ENCODE data around the gene C5orf63.

C5orf63 gene

DNA sequence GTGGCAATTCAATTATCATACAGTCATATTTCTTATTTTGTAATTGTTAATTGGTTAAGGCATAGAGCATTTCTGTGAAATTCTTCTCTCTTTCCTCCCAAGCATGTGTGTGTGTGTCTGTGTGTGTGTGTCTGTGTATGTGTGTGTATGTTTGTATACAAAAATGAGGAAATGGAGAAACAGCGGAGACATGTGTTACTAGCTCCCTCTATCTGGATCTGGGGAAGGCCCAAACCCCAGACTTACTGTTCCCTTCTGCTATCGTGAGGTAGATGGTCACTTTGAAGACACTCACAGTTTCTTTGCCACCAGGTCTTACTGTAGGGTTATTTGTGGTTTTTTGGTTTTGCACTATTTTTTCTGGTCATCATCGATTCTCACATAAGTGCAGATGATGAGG lies 11.4 kb upstream of the C5orf63 start:
- TF ChIP-seq EZH2 (optimal IDR thresholded peaks at IDR 0.05; ENCODE audit: low read depth, low read length): no peak
- TF ChIP-seq, protein P1, sequence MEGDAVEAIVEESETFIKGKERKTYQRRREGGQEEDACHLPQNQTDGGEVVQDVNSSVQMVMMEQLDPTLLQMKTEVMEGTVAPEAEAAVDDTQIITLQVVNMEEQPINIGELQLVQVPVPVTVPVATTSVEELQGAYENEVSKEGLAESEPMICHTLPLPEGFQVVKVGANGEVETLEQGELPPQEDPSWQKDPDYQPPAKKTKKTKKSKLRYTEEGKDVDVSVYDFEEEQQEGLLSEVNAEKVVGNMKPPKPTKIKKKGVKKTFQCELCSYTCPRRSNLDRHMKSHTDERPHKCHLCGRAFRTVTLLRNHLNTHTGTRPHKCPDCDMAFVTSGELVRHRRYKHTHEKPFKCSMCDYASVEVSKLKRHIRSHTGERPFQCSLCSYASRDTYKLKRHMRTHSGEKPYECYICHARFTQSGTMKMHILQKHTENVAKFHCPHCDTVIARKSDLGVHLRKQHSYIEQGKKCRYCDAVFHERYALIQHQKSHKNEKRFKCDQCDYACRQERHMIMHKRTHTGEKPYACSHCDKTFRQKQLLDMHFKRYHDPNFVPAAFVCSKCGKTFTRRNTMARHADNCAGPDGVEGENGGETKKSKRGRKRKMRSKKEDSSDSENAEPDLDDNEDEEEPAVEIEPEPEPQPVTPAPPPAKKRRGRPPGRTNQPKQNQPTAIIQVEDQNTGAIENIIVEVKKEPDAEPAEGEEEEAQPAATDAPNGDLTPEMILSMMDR (IDR thresholded peaks at IDR 0.05; ENCODE audit: low read length): no peak
- no peak for TF ChIP-seq EZH2phosphoT487 (IDR thresholded peaks at IDR 0.05; ENCODE audit: low read length)
- H3K4me3 ChIP-seq (ENCODE audit: low read length): no peak overlapping the region
- H3K9me2 ChIP-seq (replicated peaks; ENCODE audit: insufficient read depth, low read length): no peaks in the 10 kb centered on the region
- H4K20me1 ChIP-seq (ENCODE audit: insufficient read depth, low read length): no peaks in the 10 kb centered on the region
- H2AFZ ChIP-seq (ENCODE audit: low read length): no peak overlapping the region
- no peaks in the 10 kb centered on the region for H3F3A ChIP-seq (ENCODE audit: insufficient read depth, low read length)
- no peaks in the 10 kb centered on the region for H3K36me3 ChIP-seq (replicated peaks; ENCODE audit: insufficient read depth, low read length)
- H3K9me3 ChIP-seq (replicated peaks; ENCODE audit: insufficient read depth, low read length): no peaks in the 10 kb centered on the region
- no peaks in the 10 kb centered on the region; the same call in 1 of the 2 replicates for H3K4me1 ChIP-seq (ENCODE audit: low read length)
- no peak overlapping the region for H3K4me2 ChIP-seq (ENCODE audit: low read depth, low read length)
- H3K9ac ChIP-seq (ENCODE audit: low read length): no peak overlapping the region
- no peak overlapping the region for H3K27ac ChIP-seq (ENCODE audit: low read length)
- no peaks in the 10 kb centered on the region for H3K79me2 ChIP-seq (ENCODE audit: low read length)
- no peaks in the 10 kb centered on the region for H3K27me3 ChIP-seq (replicated peaks; ENCODE audit: insufficient read depth, low read length)
- no peak for DNase-seq

DNA sequence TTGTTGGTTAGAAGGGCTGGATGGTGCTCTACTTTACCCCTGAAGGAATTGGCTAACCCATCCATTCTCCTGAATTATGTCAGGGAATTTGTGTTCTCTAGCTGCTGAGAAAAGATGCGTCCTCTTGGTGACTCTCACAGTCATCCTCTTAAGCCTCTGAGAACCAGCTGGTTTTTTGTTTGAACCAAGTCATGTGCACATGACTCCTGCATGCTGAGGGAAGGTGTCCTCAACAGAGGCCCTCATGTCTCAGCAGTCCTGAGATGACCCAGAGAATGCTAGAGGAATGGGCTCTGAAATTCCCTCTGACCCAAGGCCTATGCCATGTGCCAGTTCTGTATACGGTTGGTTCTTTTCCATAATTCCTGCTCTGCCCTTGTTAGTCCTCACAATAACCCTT lies 10.4 kb upstream of the C5orf63 start:
- Histone ChIP-seq H4K20me1 (ENCODE audit: insufficient read depth, low read length) (no peaks in the 10 kb centered on the region), H3K4me3 (ENCODE audit: low read length) (no peak overlapping the region), H3K9me3 (replicated peaks; ENCODE audit: insufficient read depth, low read length) (no peaks in the 10 kb centered on the region), H3K79me2 (ENCODE audit: low read length) (no peaks in the 10 kb centered on the region), H3K4me1 (ENCODE audit: low read length) (no peaks in the 10 kb centered on the region), H3K9me2 (replicated peaks; ENCODE audit: insufficient read depth, low read length) (no peaks in the 10 kb centered on the region), H3K4me2 (ENCODE audit: low read depth, low read length) (no peak overlapping the region), H3K36me3 (replicated peaks; ENCODE audit: insufficient read depth, low read length) (no peaks in the 10 kb centered on the region), H2AFZ (ENCODE audit: low read length) (no peak overlapping the region), H3F3A (ENCODE audit: insufficient read depth, low read length) (no peaks in the 10 kb centered on the region), H3K27ac (ENCODE audit: low read length) (no peak overlapping the region), H3K27me3 (replicated peaks; ENCODE audit: insufficient read depth, low read length) (no peaks in the 10 kb centered on the region), H3K9ac (ENCODE audit: low read length) (no peak overlapping the region)
- TF ChIP-seq EZH2 (optimal IDR thresholded peaks at IDR 0.05; ENCODE audit: low read depth, low read length) (no peak), EZH2phosphoT487 (IDR thresholded peaks at IDR 0.05; ENCODE audit: low read length) (no peak)
- TF ChIP-seq, protein P1 (IDR thresholded peaks at IDR 0.05; ENCODE audit: low read length): no peak
- no peak for DNase-seq

DNA sequence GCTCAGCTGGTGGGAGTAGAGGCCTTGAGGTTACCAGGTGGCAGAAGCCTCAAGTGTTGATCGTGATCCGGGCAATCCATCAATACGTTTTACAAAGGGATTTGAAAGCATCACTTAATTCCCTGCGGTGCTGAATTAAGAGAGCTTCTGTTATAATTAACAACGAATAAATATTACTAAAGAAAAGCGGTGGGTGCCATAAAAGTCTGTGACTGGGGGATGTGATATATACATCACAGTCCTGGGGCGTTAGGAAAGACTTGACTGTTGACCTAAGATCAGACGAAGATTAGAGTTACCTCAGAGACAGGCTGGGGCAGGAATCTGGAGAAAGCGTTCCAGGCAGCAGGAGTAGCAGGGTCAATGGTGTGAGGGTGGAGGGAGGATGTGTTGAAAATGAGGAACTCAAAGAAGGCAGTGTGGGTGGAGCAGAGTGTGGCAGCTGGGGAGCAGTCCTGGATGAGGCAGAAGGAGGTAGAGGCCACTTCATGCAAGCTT lies 6.7 kb upstream of the C5orf63 start:
- TF ChIP-seq EZH2phosphoT487 (IDR thresholded peaks at IDR 0.05; ENCODE audit: low read length): no peak
- Histone ChIP-seq H3K4me3 (ENCODE audit: low read length) (no peak overlapping the region), H3F3A (ENCODE audit: insufficient read depth, low read length) (no peaks in the 10 kb centered on the region), H3K9me3 (replicated peaks; ENCODE audit: insufficient read depth, low read length) (no peaks in the 10 kb centered on the region), H3K27ac (ENCODE audit: low read length) (no peak overlapping the region), H3K9ac (ENCODE audit: low read length) (no peak overlapping the region), H4K20me1 (ENCODE audit: insufficient read depth, low read length) (no peaks in the 10 kb centered on the region), H3K36me3 (replicated peaks; ENCODE audit: insufficient read depth, low read length) (no peaks in the 10 kb centered on the region), H3K9me2 (replicated peaks; ENCODE audit: insufficient read depth, low read length) (no peaks in the 10 kb centered on the region), H3K4me1 (ENCODE audit: low read length) (no peaks in the 10 kb centered on the region), H3K27me3 (replicated peaks; ENCODE audit: insufficient read depth, low read length) (no peaks in the 10 kb centered on the region), H3K4me2 (ENCODE audit: low read depth, low read length) (no peak overlapping the region), H3K79me2 (ENCODE audit: low read length) (no peaks in the 10 kb centered on the region), H2AFZ (ENCODE audit: low read length) (no peak overlapping the region)
- DNase-seq: no peak

DNA sequence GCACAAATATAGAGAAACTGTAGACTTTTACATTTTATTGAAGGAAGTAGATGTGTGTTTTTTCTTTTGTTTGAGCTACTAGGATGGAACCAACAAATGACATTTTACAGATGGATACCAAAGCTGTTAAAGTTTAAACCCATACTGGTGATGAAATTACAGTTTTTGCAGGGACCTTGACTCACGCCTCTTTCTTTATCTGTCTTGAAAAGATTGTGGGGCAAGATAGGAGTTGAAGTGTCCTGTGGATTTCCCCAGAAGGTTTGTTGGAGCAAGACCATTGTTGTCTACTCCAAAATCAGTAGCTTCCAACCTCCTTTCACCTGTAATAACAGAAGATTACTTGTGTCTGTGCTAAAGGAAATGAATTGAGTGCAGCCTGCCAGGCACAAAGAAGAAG lies 4.1 kb upstream of the C5orf63 start:
- Histone ChIP-seq H4K20me1 (ENCODE audit: insufficient read depth, low read length) (no peaks in the 10 kb centered on the region), H3K4me1 (ENCODE audit: low read length) (no peaks in the 10 kb centered on the region)

More for the DNA sequence above, 4.1 kb upstream of the C5orf63 start:
- no peak overlapping the region for H3K4me2 ChIP-seq (ENCODE audit: low read depth, low read length)
- TF ChIP-seq EZH2phosphoT487 (IDR thresholded peaks at IDR 0.05; ENCODE audit: low read length) (no peak), EZH2 (optimal IDR thresholded peaks at IDR 0.05; ENCODE audit: low read depth, low read length) (no peak)
- TF ChIP-seq, protein P1 (IDR thresholded peaks at IDR 0.05; ENCODE audit: low read length): no peak
- H3K4me3 ChIP-seq (ENCODE audit: low read length): no peak overlapping the region
- H3K9ac ChIP-seq (ENCODE audit: low read length): no peak overlapping the region
- 0 out of 2 replicates have a peak, but pooled peaks cover 4% of the 10 kb centered on the region for H3F3A ChIP-seq (ENCODE audit: insufficient read depth, low read length)
- H2AFZ ChIP-seq (ENCODE audit: low read length): no peak overlapping the region
- no peaks in the 10 kb centered on the region for H3K27me3 ChIP-seq (replicated peaks; ENCODE audit: insufficient read depth, low read length)
- H3K9me3 ChIP-seq (replicated peaks; ENCODE audit: insufficient read depth, low read length): no peaks in the 10 kb centered on the region
- no peak overlapping the region for H3K27ac ChIP-seq (ENCODE audit: low read length)
- H3K79me2 ChIP-seq (ENCODE audit: low read length): no peaks in the 10 kb centered on the region
- no peak for DNase-seq
- H3K9me2 ChIP-seq (replicated peaks; ENCODE audit: insufficient read depth, low read length): no peaks in the 10 kb centered on the region
- H3K36me3 ChIP-seq (replicated peaks; ENCODE audit: insufficient read depth, low read length): no peaks in the 10 kb centered on the region
